ENCODE data around the gene MMS22L. TPM values are rescaled to one million over a fixed set of nuclear protein-coding genes. Genes with fewer than 3 reads are reported as not detected.

Gene MMS22L
- total RNA-seq, 1 donor, result 10.2 TPM

- Histone ChIP-seq H3K4me3 (ENCODE audit: low read length) (no peak overlapping the region), H3K9me3 (ENCODE audit: low read depth, low read length) (no peaks in the 10 kb centered on the region), H3K27me3 (ENCODE audit: insufficient read depth, low read length) (no peaks in the 10 kb centered on the region), H3K4me1 (ENCODE audit: insufficient read depth, low read length) (peaks cover 4% of the 10 kb centered on the region)
Observed at GRCh38 chr6:97288188-97288587, 5.2 kb upstream of the MMS22L start.

- peak overlapping the region; percentile 88 for H3K4me3 ChIP-seq (ENCODE audit: low read length)
Observed at GRCh38 chr6:97282238-97282725, 734 bp downstream of the MMS22L start.

GRCh38 chr6:97280766-97281165 lies 2.2 kb downstream of the MMS22L start:
- Histone ChIP-seq H3K9me3 (ENCODE audit: low read depth, low read length) (no peaks in the 10 kb centered on the region), H3K4me1 (ENCODE audit: insufficient read depth, low read length) (peaks cover 10% of the 10 kb centered on the region), H3K27me3 (ENCODE audit: insufficient read depth, low read length) (no peaks in the 10 kb centered on the region), H3K4me3 (ENCODE audit: low read length) (no peak overlapping the region)

More at GRCh38 chr6:97282238-97282725, 734 bp downstream of the MMS22L start:
- Histone ChIP-seq H3K27me3 (ENCODE audit: insufficient read depth, low read length) (no peaks in the 10 kb centered on the region), H3K9me3 (ENCODE audit: low read depth, low read length) (no peaks in the 10 kb centered on the region), H3K4me1 (ENCODE audit: insufficient read depth, low read length) (peaks cover 10% of the 10 kb centered on the region)

- no peaks in the 10 kb centered on the region for H3K4me1 ChIP-seq (ENCODE audit: insufficient read depth, low read length)
- H3K27me3 ChIP-seq (ENCODE audit: insufficient read depth, low read length), result no peaks in the 10 kb centered on the region
- H3K9me3 ChIP-seq (ENCODE audit: low read depth, low read length), result no peaks in the 10 kb centered on the region
- no peak overlapping the region for H3K4me3 ChIP-seq (ENCODE audit: low read length)
Observed at GRCh38 chr6:97275804-97276203, 7.2 kb downstream of the MMS22L start.

GRCh38 chr6:97269821-97270220 lies 13.2 kb downstream of the MMS22L start:
- Histone ChIP-seq H3K9me3 (ENCODE audit: low read depth, low read length) (no peaks in the 10 kb centered on the region), H3K4me1 (ENCODE audit: insufficient read depth, low read length) (no peaks in the 10 kb centered on the region), H3K27me3 (ENCODE audit: insufficient read depth, low read length) (no peaks in the 10 kb centered on the region)

GRCh38 chr6:97262676-97263075 lies 20.3 kb downstream of the MMS22L start:
- H3K4me3 ChIP-seq (ENCODE audit: low read length), result no peak overlapping the region
- H3K4me1 ChIP-seq (ENCODE audit: insufficient read depth, low read length), result peaks cover 4% of the 10 kb centered on the region
- H3K9me3 ChIP-seq (ENCODE audit: low read depth, low read length), result no peaks in the 10 kb centered on the region
- no peaks in the 10 kb centered on the region for H3K27me3 ChIP-seq (ENCODE audit: insufficient read depth, low read length)

More at GRCh38 chr6:97269821-97270220, 13.2 kb downstream of the MMS22L start:
- no peak overlapping the region for H3K4me3 ChIP-seq (ENCODE audit: low read length)

GRCh38 chr6:97246842-97247241 lies 36.2 kb downstream of the MMS22L start:
- Histone ChIP-seq H3K4me3 (ENCODE audit: low read length) (no peak overlapping the region), H3K4me1 (ENCODE audit: insufficient read depth, low read length) (no peaks in the 10 kb centered on the region), H3K27me3 (ENCODE audit: insufficient read depth, low read length) (no peaks in the 10 kb centered on the region), H3K9me3 (ENCODE audit: low read depth, low read length) (peaks cover 6% of the 10 kb centered on the region)

- no peaks in the 10 kb centered on the region for H3K4me1 ChIP-seq (ENCODE audit: insufficient read depth, low read length)
- no peak overlapping the region for H3K4me3 ChIP-seq (ENCODE audit: low read length)
Observed at GRCh38 chr6:97240222-97240621, 42.8 kb downstream of the MMS22L start.

GRCh38 chr6:97231911-97232310 lies 51.1 kb downstream of the MMS22L start:
- H3K27me3 ChIP-seq (ENCODE audit: insufficient read depth, low read length), result no peaks in the 10 kb centered on the region
- no peaks in the 10 kb centered on the region for H3K9me3 ChIP-seq (ENCODE audit: low read depth, low read length)
- H3K4me3 ChIP-seq (ENCODE audit: low read length), result no peak overlapping the region
- no peaks in the 10 kb centered on the region for H3K4me1 ChIP-seq (ENCODE audit: insufficient read depth, low read length)

More at GRCh38 chr6:97240222-97240621, 42.8 kb downstream of the MMS22L start:
- no peaks in the 10 kb centered on the region for H3K27me3 ChIP-seq (ENCODE audit: insufficient read depth, low read length)
- H3K9me3 ChIP-seq (ENCODE audit: low read depth, low read length), result peaks cover 6% of the 10 kb centered on the region

GRCh38 chr6:97222903-97223302 lies 60.1 kb downstream of the MMS22L start:
- no peak overlapping the region for H3K4me3 ChIP-seq (ENCODE audit: low read length)
- no peaks in the 10 kb centered on the region for H3K9me3 ChIP-seq (ENCODE audit: low read depth, low read length)
- H3K4me1 ChIP-seq (ENCODE audit: insufficient read depth, low read length), result no peaks in the 10 kb centered on the region
- no peaks in the 10 kb centered on the region for H3K27me3 ChIP-seq (ENCODE audit: insufficient read depth, low read length)

- no peaks in the 10 kb centered on the region for H3K27me3 ChIP-seq (ENCODE audit: insufficient read depth, low read length)
- H3K4me3 ChIP-seq (ENCODE audit: low read length), result no peak overlapping the region
Observed at GRCh38 chr6:97218912-97219311, 64.1 kb downstream of the MMS22L start.

GRCh38 chr6:97215157-97215769 lies 67.8 kb downstream of the MMS22L start:
- no peaks in the 10 kb centered on the region for H3K27me3 ChIP-seq (ENCODE audit: insufficient read depth, low read length)
- no peaks in the 10 kb centered on the region for H3K4me1 ChIP-seq (ENCODE audit: insufficient read depth, low read length)
- no peak overlapping the region for H3K4me3 ChIP-seq (ENCODE audit: low read length)

More at GRCh38 chr6:97218912-97219311, 64.1 kb downstream of the MMS22L start:
- Histone ChIP-seq H3K9me3 (ENCODE audit: low read depth, low read length) (no peaks in the 10 kb centered on the region), H3K4me1 (ENCODE audit: insufficient read depth, low read length) (no peaks in the 10 kb centered on the region)

GRCh38 chr6:97214671-97215070 lies 68.3 kb downstream of the MMS22L start:
- Histone ChIP-seq H3K9me3 (ENCODE audit: low read depth, low read length) (no peaks in the 10 kb centered on the region), H3K4me1 (ENCODE audit: insufficient read depth, low read length) (no peaks in the 10 kb centered on the region), H3K27me3 (ENCODE audit: insufficient read depth, low read length) (no peaks in the 10 kb centered on the region), H3K4me3 (ENCODE audit: low read length) (no peak overlapping the region)

More at GRCh38 chr6:97215157-97215769, 67.8 kb downstream of the MMS22L start:
- no peaks in the 10 kb centered on the region for H3K9me3 ChIP-seq (ENCODE audit: low read depth, low read length)

GRCh38 chr6:97207383-97207782 lies 75.6 kb downstream of the MMS22L start:
- no peaks in the 10 kb centered on the region for H3K27me3 ChIP-seq (ENCODE audit: insufficient read depth, low read length)
- H3K9me3 ChIP-seq (ENCODE audit: low read depth, low read length), result no peaks in the 10 kb centered on the region
- no peak overlapping the region for H3K4me3 ChIP-seq (ENCODE audit: low read length)
- no peaks in the 10 kb centered on the region for H3K4me1 ChIP-seq (ENCODE audit: insufficient read depth, low read length)

- H3K4me3 ChIP-seq (ENCODE audit: low read length), result no peak overlapping the region
- no peaks in the 10 kb centered on the region for H3K27me3 ChIP-seq (ENCODE audit: insufficient read depth, low read length)
- no peaks in the 10 kb centered on the region for H3K9me3 ChIP-seq (ENCODE audit: low read depth, low read length)
- H3K4me1 ChIP-seq (ENCODE audit: insufficient read depth, low read length), result no peaks in the 10 kb centered on the region
Observed at GRCh38 chr6:97205966-97206365, 77.0 kb downstream of the MMS22L start.

- Histone ChIP-seq H3K4me3 (ENCODE audit: low read length) (no peak overlapping the region), H3K27me3 (ENCODE audit: insufficient read depth, low read length) (no peaks in the 10 kb centered on the region), H3K9me3 (ENCODE audit: low read depth, low read length) (no peaks in the 10 kb centered on the region), H3K4me1 (ENCODE audit: insufficient read depth, low read length) (no peaks in the 10 kb centered on the region)
Observed at GRCh38 chr6:97203343-97203742, 79.7 kb downstream of the MMS22L start.

All from mononuclear cell (primary cell).